A549 (cell line): ENCODE measurements around the gene IQUB. TPM values are rescaled to one million over a fixed set of nuclear protein-coding genes. Genes with fewer than 3 reads are reported as not detected.
"Not testable (repeated sequence)": the region's sequence is repeated elsewhere in the genome, so short reads cannot be mapped to it uniquely, and the experiment has no call there.

Experiments used
- ATAC-seq, 2 experiments: fragments of 200-7000 bp in 1 of 2; fragments of >200 bp in 1 of 2; cut with Nextera tagmentation in 1 of 2; cut with Tn5 transposase in 1 of 2; 3 replicates each; pipeline versions ENCODE4 v1.8.0 to v1.9.1; 2018 to 2020; ENCODE audit warnings: mild to moderate bottlenecking in 1 of 2, moderate library complexity in 1 of 2
- CTCF ChIA-PET: fragments of 300-600 bp; sonication (Branson Sonifier 250); formaldehyde crosslinking; extraction: SDS; loops from one replicate; lab custom pipeline; 2021; ENCODE audit warnings: antibody characterized with exemption, inconsistent platforms; lab: Yijun Ruan, JAX
- POLR2A ChIA-PET: fragments of 350-600 bp; formaldehyde crosslinking; extraction: SDS; loops from one replicate; lab custom pipeline; 2021; ENCODE audit warnings: antibody characterized with exemption, inconsistent platforms; lab: Yijun Ruan, JAX
- DNase-seq, 2 experiments: peaks; one replicate each; pipeline versions ENCODE4 v3.0.0 to v3.0.0-alpha.2; 2011 to 2016; ENCODE audit warnings: low read depth in 1 of 2, low spot score in 1 of 2
- FAIRE-seq: peaks from 2 replicates; lab custom pipeline; 2011; peaks lifted over from hg19 to GRCh38; lab: Jason Lieb, UNC
- H3K27ac ChIP-seq, 2 experiments: fragments of >200 bp; sonication (Bioruptor Twin); formaldehyde crosslinking; 3 replicates each; pipeline ENCODE4 v1.5.1; 2016 to 2017
- H3K4me1 ChIP-seq: fragments of >200 bp; sonication (Bioruptor Twin); formaldehyde crosslinking; 3 replicates; pipeline ENCODE4 v1.6.1; 2016
- H3K4me2 ChIP-seq: fragments of >200 bp; sonication (Bioruptor Twin); formaldehyde crosslinking; 3 replicates; pipeline ENCODE4 v1.6.1; 2016
- H3K4me3 ChIP-seq: fragments of >200 bp; sonication (Bioruptor Twin); formaldehyde crosslinking; 3 replicates; pipeline ENCODE4 v1.5.1; 2016
- H3K9me3 ChIP-seq: fragments of >200 bp; sonication (Bioruptor Twin); formaldehyde crosslinking; 3 replicates; pipeline ENCODE4 v1.6.1; 2016
- CBX2 ChIP-seq: fragments of 200-600 bp; sonication (generic); IDR thresholded peaks from 2 replicates; pipeline ENCODE4 v1.6.1; 2016; ENCODE audit warnings: low read depth, mild to moderate bottlenecking, borderline replicate concordance
- CHD2 ChIP-seq: fragments of 150-350 bp; IDR thresholded peaks from 2 replicates; pipeline ENCODE4 v1.6.1; 2014; ENCODE audit warnings: low read length; ENCODE audit not compliant: partially characterized antibody
- CHD4 ChIP-seq: fragments of 200-600 bp; sonication (generic); IDR thresholded peaks from 2 replicates; pipeline ENCODE4 v1.6.1; 2016; ENCODE audit warnings: antibody characterized with exemption, mild to moderate bottlenecking, borderline replicate concordance
- EHMT2 ChIP-seq: fragments of 200-600 bp; sonication (generic); IDR thresholded peaks from 2 replicates; pipeline ENCODE4 v1.6.1; 2016; ENCODE audit warnings: antibody characterized with exemption, low read depth, mild to moderate bottlenecking, moderate library complexity
- ESRRA ChIP-seq: fragments of 150-350 bp; IDR thresholded peaks from 2 replicates; pipeline ENCODE4 v1.6.1; 2014; ENCODE audit warnings: mild to moderate bottlenecking, low read length, borderline replicate concordance
- FOSL2 ChIP-seq, 2 experiments: fragments of 450-650 bp in 1 of 2; fragments of >200 bp in 1 of 2; sonication (Bioruptor Twin) in 1 of 2; formaldehyde crosslinking; IDR thresholded peaks; 2 replicates each; pipeline versions ENCODE4 v1.5.0 to v1.6.1; 2016 to 2020; ENCODE audit warnings: mild to moderate bottlenecking in 1 of 2, moderate library complexity in 1 of 2
- JUN ChIP-seq, 2 experiments: fragments of >200 bp; sonication (Bioruptor Twin); formaldehyde crosslinking; IDR thresholded peaks; 2 replicates in 1 of 2; 3 replicates in 1 of 2; pipeline ENCODE4 v1.6.1; 2016 to 2017
- KDM5A ChIP-seq: fragments of 200-600 bp; sonication (generic); IDR thresholded peaks from 2 replicates; pipeline ENCODE4 v1.6.1; 2016; ENCODE audit warnings: antibody characterized with exemption, mild to moderate bottlenecking
- MAX ChIP-seq: IDR thresholded peaks from 2 replicates; pipeline ENCODE4 v1.6.1; 2012
- NFE2L2 ChIP-seq: fragments of 150-350 bp; conservative IDR thresholded peaks from 2 replicates; pipeline ENCODE4 v1.6.1; 2014; ENCODE audit warnings: low read length
- POLR2AphosphoS2 ChIP-seq: conservative IDR thresholded peaks from 2 replicates; pipeline ENCODE4 v1.6.1; 2012; ENCODE audit warnings: low read length, improper control_type of control experiment, inconsistent platforms
- RARB ChIP-seq: fragments of 250-450 bp; sonication (Bioruptor Pico); IDR thresholded peaks from 2 replicates; pipeline ENCODE4 v1.8.0; 2021; ENCODE audit warnings: mild to moderate bottlenecking, moderate library complexity
- RFX5 ChIP-seq: fragments of 450-650 bp; IDR thresholded peaks from 2 replicates; pipeline ENCODE4 v1.7.1; 2014; ENCODE audit warnings: antibody characterized with exemption, mild to moderate bottlenecking, moderate library complexity
- ZNF302 ChIP-seq: fragments of 250-450 bp; sonication (Bioruptor Pico); IDR thresholded peaks from 2 replicates; pipeline ENCODE4 v1.9.0; 2021; ENCODE audit warnings: inconsistent platforms, mild to moderate bottlenecking, moderate library complexity
- WGBS: methylation state at CpG from one replicate; pipeline ENCODE4 v1.1.6; 2017; ENCODE audit errors: missing lambda C conversion rate; 5-methylcytosine and 5-hydroxymethylcytosine counted together
- polyA plus RNA-seq, 4 experiments: library from polyadenylated mRNA; depleted of rRNA in 3 of 4; stranded (reverse); fragments of >200 nt; fragmentation: RNase III in 1 of 4; extraction: RNeasy Plus Mini Kit Qiagen cat#74134 plus additional on column Dnase treatment in 1 of 4; gene quantifications; 2 replicates in 3 of 4; 3 replicates in 1 of 4; pipeline ENCODE4 v1.2.3, GENCODE V29; 2011 to 2017
- TF ChIP-seq, protein P1 (sequence below): fragments of 250-450 bp; sonication (Bioruptor Pico); IDR thresholded peaks from 2 replicates; pipeline ENCODE4 v1.5.0; 2020; ENCODE audit warnings: low read depth, mild to moderate bottlenecking, moderate library complexity
- TF ChIP-seq, protein P2 (sequence below): IDR thresholded peaks from 2 replicates; pipeline ENCODE4 v1.6.1; 2012; ENCODE audit warnings: low read depth, borderline replicate concordance
- TF ChIP-seq, protein P3 (sequence below): fragments of 450-650 bp; IDR thresholded peaks from 2 replicates; pipeline ENCODE4 v1.6.1; 2014; ENCODE audit warnings: antibody characterized with exemption
- TF ChIP-seq, protein P4 (sequence below): IDR thresholded peaks from 2 replicates; pipeline ENCODE4 v1.6.1; 2012
- TF ChIP-seq, protein P5 (sequence below): fragments of >200 bp; sonication (Bioruptor Twin); formaldehyde crosslinking; IDR thresholded peaks from 3 replicates; pipeline ENCODE4 v1.5.1; 2016
- TF ChIP-seq, protein P6 (sequence below): fragments of 250-450 bp; sonication (Bioruptor Pico); IDR thresholded peaks from 2 replicates; pipeline ENCODE4 v1.5.0; 2021; ENCODE audit warnings: mild to moderate bottlenecking, moderate library complexity, borderline replicate concordance

The IQUB gene
- polyA plus RNA-seq, 2 of the 4 experiments (the other 2 are of a cell fraction) = 0.08 TPM

DNA sequence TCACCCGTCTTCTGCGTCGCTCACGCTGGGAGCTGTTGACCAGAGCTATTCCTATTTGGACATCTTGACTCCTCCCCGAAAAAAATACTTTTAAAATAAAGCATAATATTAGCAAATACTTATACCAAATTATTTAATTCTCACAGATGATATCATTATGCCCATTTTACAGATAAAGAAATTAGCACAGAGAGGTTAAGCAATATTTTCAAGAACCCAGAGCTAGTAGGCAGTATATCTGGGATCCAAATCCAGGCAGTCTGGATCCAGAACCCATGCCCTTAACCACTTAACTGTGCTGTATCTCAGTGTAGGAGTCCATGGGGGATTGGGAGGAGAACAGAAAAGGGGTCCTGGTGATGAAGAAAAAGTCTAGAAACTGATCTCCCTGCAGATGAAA is 6.1 kb downstream of the IQUB start:
- no peaks in the 10 kb centered on the region for H3K9me3 ChIP-seq
- no peak overlapping the region for H3K27ac ChIP-seq
- no peak for DNase-seq
- FAIRE-seq = no peak
- H3K4me1 ChIP-seq = no peaks in the 10 kb centered on the region
- POLR2A ChIA-PET = no interaction called here
- CTCF ChIA-PET = interaction anchor here (1.4 kb wide), 1 partner anchor 34 kb away, joined by 3 read pairs; no protein-coding TSS in a partner anchor
- no peak for ATAC-seq
- 69% methylated on average over 5 of the region's 5 CpGs for WGBS
- no peak overlapping the region for H3K4me3 ChIP-seq
- TF ChIP-seq MAX (no peak), CBX2 (no peak), EHMT2 (no peak), CHD2 (no peak), RFX5 (no peak), JUN (IDR thresholded peaks at IDR 0.05) (no peak)
- TF ChIP-seq, protein P1, sequence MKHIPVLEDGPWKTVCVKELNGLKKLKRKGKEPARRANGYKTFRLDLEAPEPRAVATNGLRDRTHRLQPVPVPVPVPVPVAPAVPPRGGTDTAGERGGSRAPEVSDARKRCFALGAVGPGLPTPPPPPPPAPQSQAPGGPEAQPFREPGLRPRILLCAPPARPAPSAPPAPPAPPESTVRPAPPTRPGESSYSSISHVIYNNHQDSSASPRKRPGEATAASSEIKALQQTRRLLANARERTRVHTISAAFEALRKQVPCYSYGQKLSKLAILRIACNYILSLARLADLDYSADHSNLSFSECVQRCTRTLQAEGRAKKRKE = no peak
- TF ChIP-seq, protein P2, sequence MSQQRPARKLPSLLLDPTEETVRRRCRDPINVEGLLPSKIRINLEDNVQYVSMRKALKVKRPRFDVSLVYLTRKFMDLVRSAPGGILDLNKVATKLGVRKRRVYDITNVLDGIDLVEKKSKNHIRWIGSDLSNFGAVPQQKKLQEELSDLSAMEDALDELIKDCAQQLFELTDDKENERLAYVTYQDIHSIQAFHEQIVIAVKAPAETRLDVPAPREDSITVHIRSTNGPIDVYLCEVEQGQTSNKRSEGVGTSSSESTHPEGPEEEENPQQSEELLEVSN = no peak
- TF ChIP-seq, protein P3, sequence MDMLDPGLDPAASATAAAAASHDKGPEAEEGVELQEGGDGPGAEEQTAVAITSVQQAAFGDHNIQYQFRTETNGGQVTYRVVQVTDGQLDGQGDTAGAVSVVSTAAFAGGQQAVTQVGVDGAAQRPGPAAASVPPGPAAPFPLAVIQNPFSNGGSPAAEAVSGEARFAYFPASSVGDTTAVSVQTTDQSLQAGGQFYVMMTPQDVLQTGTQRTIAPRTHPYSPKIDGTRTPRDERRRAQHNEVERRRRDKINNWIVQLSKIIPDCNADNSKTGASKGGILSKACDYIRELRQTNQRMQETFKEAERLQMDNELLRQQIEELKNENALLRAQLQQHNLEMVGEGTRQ = no peak
- TF ChIP-seq, protein P4, sequence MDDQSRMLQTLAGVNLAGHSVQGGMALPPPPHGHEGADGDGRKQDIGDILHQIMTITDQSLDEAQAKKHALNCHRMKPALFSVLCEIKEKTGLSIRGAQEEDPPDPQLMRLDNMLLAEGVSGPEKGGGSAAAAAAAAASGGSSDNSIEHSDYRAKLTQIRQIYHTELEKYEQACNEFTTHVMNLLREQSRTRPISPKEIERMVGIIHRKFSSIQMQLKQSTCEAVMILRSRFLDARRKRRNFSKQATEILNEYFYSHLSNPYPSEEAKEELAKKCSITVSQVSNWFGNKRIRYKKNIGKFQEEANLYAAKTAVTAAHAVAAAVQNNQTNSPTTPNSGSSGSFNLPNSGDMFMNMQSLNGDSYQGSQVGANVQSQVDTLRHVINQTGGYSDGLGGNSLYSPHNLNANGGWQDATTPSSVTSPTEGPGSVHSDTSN = no peak
- no peak overlapping the region for H3K4me2 ChIP-seq

- H3K4me3 ChIP-seq, H3K9me3 ChIP-seq, POLR2A ChIA-PET, FAIRE-seq, ATAC-seq, H3K4me2 ChIP-seq, H3K4me1 ChIP-seq, DNase-seq, H3K27ac ChIP-seq: not testable (repeated sequence)
- CTCF ChIA-PET = interaction anchor here (1.4 kb wide), 1 partner anchor 33 kb away, joined by 3 read pairs; no protein-coding TSS in a partner anchor
- WGBS = 67% methylated on average over 16 of the region's 24 CpGs
Observed at GRCh38 chr7:123527712-123528225, 6.6 kb downstream of the IQUB start.

DNA sequence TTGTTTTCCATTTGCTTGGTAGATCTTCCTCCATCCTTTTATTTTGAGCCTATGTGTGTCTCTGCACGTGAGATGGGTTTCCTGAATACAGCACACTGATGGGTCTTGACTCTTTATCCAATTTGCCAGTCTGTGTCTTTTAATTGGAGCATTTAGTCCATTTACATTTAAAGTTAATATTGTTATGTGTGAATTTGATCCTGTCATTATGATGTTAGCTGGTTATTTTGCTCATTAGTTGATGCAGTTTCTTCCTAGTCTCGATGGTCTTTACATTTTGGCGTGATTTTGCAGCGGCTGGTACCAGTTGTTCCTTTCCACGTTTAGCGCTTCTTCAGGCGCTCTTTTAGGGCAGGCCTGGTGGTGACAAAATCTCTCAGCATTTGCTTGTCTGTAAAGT is 7.9 kb downstream of the IQUB start:
- H3K27ac ChIP-seq, H3K9me3 ChIP-seq, DNase-seq, CTCF ChIA-PET, FAIRE-seq, H3K4me1 ChIP-seq, POLR2A ChIA-PET, ATAC-seq, H3K4me3 ChIP-seq, H3K4me2 ChIP-seq: not testable (repeated sequence)
- WGBS = 63% methylated on average over 6 of the region's 7 CpGs

DNA sequence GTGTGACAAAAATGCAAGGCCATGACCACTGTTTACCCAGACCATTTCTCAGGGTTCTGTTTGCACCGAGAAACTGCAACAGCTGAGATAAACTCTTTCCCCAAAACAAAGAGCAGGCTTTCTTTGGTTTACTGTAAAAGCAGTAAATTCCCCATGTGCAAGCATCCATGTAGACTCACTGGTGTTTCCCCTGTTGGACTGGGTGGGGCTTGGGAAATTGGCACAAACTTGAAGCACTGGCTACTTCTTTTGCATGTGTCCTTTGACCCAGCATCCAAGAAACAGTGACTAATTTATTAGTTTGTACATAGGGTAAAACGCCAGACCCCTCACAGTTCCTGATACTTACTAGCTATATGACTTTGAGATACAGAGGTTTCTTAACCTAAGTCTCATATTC is 12.3 kb downstream of the IQUB start:
- H3K4me3 ChIP-seq = no peak overlapping the region
- ATAC-seq = no peak
- DNase-seq = no peak
- ChIA-PET POLR2A (no interaction called here), CTCF (interaction anchor here (0.6 kb wide), 1 partner anchor 102 kb away, joined by 3 read pairs; no protein-coding TSS in a partner anchor)
- no peak overlapping the region for H3K27ac ChIP-seq
- H3K4me1 ChIP-seq = no peaks in the 10 kb centered on the region
- no peak overlapping the region for H3K4me2 ChIP-seq
- 25% methylated on average over 2 of the region's 2 CpGs for WGBS
- no peak for FAIRE-seq
- no peaks in the 10 kb centered on the region for H3K9me3 ChIP-seq
- TF ChIP-seq FOSL2 (IDR thresholded peaks at IDR 0.05) = no peak
- no peak for TF ChIP-seq FOSL2 (CRISPR knock-in tag; IDR thresholded peaks at IDR 0.05)
- no peak for TF ChIP-seq MAX
- TF ChIP-seq POLR2AphosphoS2 = no peak
- TF ChIP-seq, protein P5, sequence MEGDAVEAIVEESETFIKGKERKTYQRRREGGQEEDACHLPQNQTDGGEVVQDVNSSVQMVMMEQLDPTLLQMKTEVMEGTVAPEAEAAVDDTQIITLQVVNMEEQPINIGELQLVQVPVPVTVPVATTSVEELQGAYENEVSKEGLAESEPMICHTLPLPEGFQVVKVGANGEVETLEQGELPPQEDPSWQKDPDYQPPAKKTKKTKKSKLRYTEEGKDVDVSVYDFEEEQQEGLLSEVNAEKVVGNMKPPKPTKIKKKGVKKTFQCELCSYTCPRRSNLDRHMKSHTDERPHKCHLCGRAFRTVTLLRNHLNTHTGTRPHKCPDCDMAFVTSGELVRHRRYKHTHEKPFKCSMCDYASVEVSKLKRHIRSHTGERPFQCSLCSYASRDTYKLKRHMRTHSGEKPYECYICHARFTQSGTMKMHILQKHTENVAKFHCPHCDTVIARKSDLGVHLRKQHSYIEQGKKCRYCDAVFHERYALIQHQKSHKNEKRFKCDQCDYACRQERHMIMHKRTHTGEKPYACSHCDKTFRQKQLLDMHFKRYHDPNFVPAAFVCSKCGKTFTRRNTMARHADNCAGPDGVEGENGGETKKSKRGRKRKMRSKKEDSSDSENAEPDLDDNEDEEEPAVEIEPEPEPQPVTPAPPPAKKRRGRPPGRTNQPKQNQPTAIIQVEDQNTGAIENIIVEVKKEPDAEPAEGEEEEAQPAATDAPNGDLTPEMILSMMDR = no peak
- no peak for TF ChIP-seq RARB (CRISPR knock-in tag)
- TF ChIP-seq ZNF302 (CRISPR knock-in tag) = no peak
- no peak for TF ChIP-seq NFE2L2
- no peak for TF ChIP-seq CHD4
- TF ChIP-seq, protein P6, sequence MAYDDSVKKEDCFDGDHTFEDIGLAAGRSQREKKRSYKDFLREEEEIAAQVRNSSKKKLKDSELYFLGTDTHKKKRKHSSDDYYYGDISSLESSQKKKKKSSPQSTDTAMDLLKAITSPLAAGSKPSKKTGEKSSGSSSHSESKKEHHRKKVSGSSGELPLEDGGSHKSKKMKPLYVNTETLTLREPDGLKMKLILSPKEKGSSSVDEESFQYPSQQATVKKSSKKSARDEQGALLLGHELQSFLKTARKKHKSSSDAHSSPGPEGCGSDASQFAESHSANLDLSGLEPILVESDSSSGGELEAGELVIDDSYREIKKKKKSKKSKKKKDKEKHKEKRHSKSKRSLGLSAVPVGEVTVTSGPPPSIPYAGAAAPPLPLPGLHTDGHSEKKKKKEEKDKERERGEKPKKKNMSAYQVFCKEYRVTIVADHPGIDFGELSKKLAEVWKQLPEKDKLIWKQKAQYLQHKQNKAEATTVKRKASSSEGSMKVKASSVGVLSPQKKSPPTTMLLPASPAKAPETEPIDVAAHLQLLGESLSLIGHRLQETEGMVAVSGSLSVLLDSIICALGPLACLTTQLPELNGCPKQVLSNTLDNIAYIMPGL (CRISPR knock-in tag) = no peak
- no peak for TF ChIP-seq ESRRA
- TF ChIP-seq KDM5A = no peak
